Measurements from ENCODE around the gene SPACDR.
"Not testable (repeated sequence)": the region's sequence is repeated elsewhere in the genome, so short reads cannot be mapped to it uniquely, and the experiment has no call there.

DNA sequence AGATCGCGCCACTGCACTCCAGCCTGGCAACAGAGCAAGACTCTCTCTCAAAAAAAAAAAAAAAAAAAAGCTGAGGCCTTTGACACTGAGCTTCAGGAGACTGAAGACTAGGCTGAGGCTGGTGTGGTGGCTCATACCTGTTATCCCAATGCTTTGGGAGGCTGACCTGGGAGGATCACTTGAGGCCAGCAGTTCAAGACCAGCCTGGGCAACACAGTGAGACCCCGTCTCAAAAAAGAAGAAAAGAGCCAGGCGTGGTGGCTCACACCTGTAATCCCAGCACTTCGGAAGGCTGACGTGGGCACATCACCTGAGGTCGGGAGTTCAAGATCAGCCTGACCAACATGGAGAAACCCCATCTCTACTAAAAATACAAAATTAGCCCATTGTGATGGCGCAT is 16.7 kb downstream of the SPACDR start:
- TF ChIP-seq, protein P1, sequence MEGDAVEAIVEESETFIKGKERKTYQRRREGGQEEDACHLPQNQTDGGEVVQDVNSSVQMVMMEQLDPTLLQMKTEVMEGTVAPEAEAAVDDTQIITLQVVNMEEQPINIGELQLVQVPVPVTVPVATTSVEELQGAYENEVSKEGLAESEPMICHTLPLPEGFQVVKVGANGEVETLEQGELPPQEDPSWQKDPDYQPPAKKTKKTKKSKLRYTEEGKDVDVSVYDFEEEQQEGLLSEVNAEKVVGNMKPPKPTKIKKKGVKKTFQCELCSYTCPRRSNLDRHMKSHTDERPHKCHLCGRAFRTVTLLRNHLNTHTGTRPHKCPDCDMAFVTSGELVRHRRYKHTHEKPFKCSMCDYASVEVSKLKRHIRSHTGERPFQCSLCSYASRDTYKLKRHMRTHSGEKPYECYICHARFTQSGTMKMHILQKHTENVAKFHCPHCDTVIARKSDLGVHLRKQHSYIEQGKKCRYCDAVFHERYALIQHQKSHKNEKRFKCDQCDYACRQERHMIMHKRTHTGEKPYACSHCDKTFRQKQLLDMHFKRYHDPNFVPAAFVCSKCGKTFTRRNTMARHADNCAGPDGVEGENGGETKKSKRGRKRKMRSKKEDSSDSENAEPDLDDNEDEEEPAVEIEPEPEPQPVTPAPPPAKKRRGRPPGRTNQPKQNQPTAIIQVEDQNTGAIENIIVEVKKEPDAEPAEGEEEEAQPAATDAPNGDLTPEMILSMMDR (IDR thresholded peaks at IDR 0.05) = not testable (repeated sequence)
- not testable (repeated sequence) for TF ChIP-seq POLR2A (IDR thresholded peaks at IDR 0.05); POLR2AphosphoS5 (IDR thresholded peaks at IDR 0.05; ENCODE audit: insufficient read depth in 1 of 2, low read depth in 1 of 2)

Data from vagina (tissue), 2 donors.